Transverse colon (tissue), 4 donors: ENCODE measurements around the gene TMEM123.

ENCODE experiments used
- CTCF ChIP-seq, 5 experiments: fragments of 200-600 bp in 3 of 5; fragments of 450-650 bp in 2 of 5; sonication (generic) in 3 of 5; IDR thresholded peaks; 1 replicate in 2 of 5; 2 replicates in 3 of 5; pipeline ENCODE4 v1.5.1; 2016 to 2017; ENCODE audit warnings: antibody characterized with exemption in 5 of 5, inconsistent platforms in 3 of 5, mild to moderate bottlenecking in 2 of 5, moderate library complexity in 1 of 5
- POLR2A ChIP-seq: fragments of 450-650 bp; IDR thresholded peaks from one replicate; pipeline ENCODE4 v1.6.1; 2016; ENCODE audit warnings: antibody characterized with exemption, mild to moderate bottlenecking, moderate library complexity
- POLR2AphosphoS5 ChIP-seq, 3 donors: sonication (generic); formaldehyde crosslinking; IDR thresholded peaks; one replicate each; pipeline ENCODE4 v1.6.1; 2016; ENCODE audit warnings: antibody characterized with exemption in 3 of 3

- TF ChIP-seq POLR2A (no peak), CTCF (IDR thresholded peaks at IDR 0.05) (no peak), POLR2AphosphoS5 (IDR thresholded peaks at IDR 0.05) (no peak)
These were observed 68.0 kb downstream of the TMEM123 start for GRCh38 chr11:102384419-102385079.
